ENCODE data around the gene RREB1.
A peak's percentile ranks its signal among the peaks of the same experiment; 100 is the strongest.

RREB1 gene

DNA sequence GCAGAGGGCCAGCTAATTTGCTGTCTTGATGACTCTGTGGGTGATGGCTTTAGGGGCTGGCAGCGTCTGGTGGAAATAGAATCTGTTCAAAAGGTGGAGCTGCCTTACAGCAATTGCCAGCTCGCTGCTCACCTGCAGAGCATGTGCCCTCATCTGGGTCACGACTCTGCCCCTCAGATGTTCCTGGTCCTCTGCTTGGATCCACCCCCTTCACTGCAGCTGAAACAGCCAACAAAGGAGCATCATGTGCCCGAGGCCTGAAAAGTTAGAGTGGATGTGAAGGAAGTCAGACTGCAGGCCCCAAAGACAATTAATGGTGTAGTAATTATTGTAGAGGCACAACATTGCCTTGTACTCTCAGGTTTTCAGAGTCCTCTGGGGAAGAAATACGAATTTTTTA is 19.9 kb downstream of the RREB1 start:
- DNase-seq, result no peak

DNA sequence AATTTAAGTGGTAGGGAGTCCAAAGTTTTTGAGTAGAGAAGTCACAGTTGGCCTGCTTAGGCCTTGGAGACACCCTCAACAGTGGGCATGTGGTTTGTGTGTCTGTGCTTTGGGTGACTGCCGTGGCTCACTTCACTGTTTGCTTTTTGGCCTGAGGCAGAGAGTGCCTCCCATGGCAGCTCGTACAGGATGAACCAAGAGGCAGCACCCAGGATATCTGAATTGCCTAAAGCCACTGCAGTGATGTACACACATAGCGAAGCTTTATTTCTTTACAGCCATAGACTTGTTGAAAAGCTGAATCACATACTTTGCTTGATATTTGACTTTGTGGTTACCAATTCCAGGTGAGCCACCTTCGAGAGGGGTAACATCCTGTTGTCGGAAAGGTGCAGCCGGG is 21.6 kb downstream of the RREB1 start:
- no peak for DNase-seq

DNA sequence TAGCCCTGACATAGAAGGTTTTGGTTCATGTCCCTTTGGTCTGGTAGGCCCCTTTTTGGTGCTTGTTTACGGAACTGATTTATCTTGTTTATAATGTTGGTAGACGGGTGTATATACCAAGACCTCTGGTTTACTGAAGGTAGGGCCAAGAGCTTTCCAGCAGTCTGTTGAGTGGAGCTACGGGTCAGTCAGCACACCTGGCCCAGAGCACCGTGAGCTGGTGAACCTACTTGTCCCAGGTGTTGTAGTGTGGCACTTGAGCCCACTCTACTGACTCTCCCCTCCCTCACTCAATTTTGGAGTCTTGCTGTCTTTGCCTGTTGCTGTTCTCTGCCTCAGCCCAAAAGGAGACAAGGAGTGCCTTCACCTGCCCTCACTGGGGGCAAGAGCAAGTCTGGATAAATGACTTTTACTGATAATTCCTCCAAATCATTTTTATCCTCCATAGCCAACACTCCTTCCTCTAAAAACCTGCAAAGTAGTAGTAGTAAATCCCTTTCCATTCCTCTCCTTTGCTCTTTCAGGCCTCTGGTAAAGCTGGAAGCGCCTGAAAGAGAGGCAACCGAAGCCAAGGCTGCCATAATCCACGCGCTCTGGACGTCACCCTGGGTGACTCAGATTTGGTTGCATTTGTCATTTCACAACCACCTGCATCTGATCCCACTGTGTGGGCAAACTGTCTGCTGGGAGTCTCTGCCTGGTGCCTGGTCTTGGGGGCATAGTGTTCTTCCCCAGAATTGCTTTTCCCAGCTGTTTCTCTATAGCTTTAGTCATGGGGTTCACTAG is 22.2 kb downstream of the RREB1 start:
- DNase-seq, result no peak

DNA sequence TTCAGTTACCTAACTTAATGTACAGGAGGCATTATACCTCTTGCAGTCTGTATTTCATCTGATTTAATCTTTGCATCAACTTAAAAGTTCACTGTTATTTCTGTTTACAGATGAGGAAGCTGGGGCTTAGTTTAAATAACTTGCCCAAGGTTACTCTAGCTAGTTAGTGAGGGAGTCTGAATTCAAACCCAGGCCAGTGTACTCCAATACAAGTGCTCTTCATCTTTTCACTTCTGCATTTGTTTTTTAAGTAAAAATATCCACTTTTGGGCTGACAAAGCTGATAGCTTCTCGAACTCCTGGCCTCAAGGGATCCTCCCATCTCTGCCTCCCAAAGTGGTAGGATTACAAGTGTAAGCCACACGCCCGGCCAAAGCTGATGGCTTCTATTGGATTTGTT is 23.6 kb downstream of the RREB1 start:
- no peak for DNase-seq

DNA sequence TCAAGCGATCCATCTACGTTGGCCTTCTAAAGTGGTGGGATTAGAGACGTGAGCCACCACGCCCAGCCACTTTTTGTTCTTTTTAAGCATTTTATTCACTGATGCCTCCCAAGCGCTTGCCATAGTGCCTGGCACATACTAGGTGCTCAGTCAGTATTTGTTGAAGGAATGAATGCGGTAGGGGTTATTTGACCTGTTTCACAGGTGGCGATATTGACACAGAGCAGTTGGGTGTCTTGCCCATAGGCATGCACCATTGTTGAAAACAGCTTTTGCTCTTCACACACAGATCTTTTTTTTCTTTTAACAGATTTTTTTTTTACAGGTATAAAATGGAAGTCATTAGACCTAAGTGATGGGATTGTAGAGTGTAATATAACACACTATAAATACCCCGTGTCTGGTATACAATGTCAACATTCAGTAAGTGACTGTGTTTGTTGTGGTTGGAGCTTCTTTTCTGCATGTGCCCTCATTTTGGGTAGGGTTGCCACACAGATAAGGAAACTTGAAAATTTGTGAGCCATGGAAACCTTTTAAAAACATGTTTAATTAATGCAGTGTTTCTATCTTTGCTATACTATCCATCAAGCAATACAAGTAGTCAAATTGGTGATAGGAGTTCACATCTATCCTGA is 24.8 kb downstream of the RREB1 start:
- DNase-seq, result no peak

DNA sequence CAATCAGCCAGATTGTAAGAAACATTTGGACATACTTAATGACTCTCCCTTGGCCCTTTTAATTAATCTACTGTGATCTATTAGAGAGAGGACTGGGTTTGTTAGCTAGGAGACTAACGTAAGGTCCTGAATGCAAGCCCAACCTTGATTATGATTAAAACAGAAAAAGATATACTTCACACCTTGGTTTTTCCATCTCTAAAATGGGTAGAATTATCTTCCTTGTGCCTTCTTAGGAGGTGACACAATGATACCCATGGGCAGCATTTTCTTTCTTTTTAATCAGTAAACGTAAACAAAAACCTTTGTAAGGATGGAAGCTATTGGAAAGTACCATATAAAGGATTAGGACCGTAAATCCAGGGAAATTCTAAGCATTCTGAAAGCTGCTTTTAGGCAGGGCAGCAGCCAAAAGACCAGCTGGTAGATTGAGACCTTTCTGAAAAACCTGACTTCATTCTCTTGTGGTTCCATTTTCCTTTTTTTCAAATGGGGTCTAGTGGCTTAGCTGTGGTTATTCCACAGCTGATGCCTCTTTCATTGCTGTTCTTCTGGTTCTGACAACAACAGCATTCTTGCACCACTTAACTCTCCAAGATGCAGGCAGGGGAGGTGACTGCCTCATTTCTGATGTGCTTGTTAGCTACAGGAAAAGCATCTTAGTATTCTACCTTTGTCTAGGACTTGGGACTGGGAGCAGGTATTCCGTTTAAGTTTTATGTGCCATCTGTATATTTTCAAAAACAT is 27.4 kb downstream of the RREB1 start:
- DNase-seq, result no peak

DNA sequence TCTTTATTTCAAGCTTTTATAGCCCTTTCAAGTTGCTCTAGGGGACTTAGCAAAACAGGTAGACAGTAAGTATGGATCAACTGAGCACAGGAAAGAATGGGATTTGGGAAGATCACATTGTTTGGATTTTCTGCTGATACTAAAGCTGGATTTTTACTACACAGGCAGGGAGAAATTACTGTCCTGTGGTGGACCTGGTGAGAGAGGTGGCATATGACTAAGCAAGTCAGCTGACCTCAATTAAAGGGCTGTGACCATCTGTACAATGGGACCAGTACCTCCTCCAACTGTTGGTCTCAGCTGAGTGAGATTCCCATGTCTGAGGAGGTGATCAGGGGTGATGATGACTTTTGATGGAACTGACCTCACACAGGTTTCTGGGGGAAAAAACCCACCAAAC is 28.0 kb downstream of the RREB1 start:
- DNase-seq, result no peak

DNA sequence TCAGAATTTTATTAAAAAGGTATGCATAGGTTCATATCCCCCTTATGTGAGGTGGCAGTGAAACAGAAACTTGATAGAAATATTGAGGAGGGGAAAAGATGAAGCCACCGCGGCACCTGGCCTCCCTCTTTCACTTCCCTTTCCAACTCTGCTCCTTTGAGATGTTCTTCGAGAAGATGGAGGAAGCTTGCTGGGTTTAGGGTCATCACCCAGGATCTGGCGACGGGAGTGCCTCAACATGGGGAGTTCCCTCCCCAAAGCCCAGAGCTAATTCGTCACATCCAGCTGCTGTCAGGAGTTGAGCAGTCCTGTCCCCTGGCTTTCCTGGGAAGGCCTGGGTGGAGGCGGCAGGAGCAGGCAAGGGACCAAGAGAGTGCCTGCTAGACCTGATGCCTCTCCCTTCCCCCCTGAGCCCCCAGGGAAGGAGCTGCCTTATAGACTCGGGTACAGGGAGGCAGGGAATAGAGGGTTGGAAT is 29.1 kb downstream of the RREB1 start:
- DNase-seq, result no peak

DNA sequence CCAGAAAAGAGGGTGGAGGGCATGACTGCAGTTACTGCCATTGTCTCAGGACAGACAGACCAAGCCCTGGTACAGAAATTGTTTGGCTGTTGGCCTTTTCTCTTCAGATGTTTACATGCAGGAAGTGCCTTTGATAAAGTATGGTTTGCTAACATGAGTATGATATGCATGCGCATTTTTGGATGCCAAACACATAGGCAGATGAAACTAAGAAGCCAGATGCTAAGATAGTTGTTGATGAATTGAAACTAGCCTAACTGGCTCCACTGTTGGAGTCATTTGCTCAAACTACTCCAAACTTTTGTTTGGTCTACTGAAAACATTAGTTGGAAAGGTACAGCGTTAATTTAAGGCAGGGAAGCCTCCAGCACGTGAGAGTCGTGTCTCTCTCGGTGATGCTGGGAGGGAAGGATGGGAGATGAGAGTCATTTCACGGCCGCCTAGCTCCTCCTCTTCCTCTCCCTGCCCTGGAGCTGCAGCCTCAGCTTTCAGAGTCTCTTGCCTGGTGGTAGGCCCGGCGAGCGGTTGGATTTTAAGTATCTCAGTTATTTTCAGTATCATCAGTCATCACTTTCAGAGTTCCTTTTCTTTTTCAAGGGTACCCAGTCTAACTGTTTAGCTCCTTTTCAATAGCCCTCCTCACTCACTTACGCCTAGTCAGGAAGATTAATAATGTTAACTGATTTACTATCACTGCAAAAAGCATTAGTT is 29.7 kb downstream of the RREB1 start:
- DNase-seq, result peak in 1 of 2 experiments; percentile 12

DNA sequence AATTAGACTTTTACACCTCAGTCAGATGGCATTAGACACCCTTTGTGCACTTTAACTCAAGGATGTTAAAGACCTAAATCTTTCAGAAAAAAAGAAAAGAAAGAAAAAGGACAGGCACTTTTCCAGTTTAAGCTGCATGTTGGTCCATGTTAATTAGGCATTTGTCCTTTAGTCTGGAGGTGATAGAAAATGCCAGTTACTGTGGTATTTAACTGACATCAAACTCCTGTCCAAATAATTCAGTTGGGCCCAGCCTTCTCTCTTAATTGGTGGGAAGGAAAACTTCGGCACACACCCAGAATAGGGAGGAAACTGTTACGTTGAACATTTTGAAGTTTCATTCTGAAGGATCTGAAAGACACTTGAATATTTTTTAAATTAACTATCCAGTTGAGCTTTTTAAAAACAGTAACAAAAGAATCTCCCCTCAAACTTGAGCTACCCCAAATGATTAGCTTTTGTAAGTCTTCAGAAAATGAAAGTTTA is 30.3 kb downstream of the RREB1 start:
- no peak for DNase-seq

DNA sequence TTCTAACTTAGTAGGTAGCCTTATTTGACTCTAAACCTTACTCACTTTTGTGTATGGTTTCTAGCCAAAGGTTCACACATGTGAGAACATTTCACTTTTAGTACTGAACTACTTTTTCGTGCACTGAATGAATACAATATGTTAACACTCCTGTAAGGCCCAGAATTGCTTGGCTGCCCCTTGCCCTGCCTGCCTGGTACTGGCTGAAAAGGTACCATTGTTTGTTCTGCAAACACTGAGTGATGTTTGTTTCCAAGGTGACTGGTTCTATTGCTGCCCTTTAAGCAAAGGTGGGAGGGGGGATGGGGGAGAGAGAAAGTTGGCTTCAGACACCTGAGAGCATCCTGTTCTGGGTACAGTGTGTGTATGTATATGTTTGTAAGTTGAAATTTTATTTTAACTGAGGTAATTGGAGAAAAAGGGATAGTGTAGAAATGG is 31.2 kb downstream of the RREB1 start:
- peak; percentile 49 to 64 for DNase-seq

DNA sequence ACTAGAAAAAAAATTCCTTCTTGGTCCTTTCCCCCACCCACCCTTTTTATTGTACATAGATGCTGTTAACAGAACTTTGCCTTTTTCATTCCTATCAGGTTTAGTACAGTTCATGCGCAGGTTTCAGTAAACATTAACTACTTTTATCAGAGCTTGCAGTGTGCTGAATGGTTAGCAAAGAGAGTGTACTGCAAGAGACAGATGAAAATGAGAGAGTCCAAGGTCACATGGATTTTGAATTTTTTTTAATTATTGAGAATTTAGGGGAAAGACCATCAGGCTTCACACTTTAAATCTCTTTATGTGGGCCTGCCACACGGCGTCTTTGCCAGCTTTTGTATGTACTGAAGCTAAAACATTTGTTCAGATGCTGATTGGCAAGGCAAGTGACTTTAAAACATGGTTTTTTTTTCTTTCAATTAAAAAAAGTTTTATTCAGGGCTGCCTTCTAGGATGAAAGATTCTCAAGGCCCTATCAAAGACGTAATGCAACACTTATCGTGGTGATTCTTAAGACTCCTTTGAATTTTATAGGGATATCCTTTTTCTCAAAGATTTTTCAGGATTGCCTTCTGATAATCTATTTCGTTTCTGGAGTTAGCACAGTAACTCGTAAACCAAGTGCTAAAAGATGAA is 32.2 kb downstream of the RREB1 start:
- DNase-seq, result no peak

DNA sequence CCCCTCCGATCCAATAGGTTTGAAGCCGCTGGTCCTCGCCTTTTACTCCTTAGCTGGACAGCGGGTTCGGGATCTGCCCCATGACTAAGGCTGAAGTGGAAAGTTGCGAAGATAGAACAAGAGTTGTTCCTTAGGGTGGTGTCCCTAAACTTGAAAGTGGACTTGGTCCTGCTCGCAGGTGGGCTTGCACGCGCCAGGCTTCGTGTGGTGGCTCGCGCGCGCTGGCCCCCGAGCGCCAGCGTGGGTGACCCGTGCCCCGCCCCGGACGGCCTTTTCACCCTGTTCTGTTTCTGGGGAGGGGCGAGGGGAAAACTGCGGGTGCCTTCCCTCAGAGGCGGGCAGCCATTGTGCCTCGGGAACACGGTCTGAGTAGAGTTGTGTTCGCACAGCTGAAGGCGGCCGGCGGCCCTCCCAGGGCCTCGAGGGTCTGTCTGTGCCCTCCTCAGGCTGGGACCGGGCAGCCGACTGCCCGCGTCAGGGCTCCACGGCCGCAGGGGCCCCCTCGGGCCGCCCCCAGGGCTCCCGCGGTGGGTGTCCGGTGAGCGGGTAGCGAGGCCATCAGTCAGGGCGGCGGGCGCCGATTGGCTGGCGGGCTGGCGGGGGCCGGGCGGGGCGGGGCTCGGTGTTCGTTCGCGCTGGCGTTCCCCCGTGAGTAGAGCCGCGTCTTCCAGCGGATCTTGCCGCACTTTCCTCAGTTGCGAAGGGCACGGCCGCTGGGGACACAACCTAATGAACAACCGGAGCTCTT is 33.0 kb downstream of the RREB1 start:
- DNase-seq, result peak; percentile 68 to 72

DNA sequence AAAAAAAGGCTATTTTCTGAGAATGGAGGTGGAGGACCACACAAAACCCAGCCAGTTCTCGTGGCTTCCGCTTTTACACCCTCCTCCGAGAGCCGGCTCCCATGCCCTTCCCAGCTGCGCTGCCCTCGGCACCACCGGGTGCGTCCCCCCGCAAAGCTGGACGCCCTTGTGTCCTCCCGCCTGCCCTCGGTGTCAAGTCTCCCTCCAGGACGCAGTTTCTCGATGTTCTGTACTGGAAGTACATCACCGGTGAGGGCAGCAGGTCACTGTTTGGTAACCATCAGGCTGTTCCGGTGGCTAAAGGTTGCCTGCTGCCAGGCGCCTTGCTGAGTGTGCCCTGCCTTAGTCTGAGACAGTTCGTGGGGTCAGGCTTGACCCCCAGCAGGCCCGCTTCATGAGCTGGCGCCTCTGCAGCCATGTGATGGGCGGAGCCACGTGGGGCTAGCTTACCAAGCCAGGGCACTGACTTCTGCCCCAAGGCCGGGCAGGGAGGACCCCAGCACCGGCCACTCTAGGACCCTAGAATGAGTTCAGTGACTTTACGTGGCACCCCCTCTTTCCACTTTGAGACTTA is 34.6 kb downstream of the RREB1 start:
- DNase-seq, result no peak

DNA sequence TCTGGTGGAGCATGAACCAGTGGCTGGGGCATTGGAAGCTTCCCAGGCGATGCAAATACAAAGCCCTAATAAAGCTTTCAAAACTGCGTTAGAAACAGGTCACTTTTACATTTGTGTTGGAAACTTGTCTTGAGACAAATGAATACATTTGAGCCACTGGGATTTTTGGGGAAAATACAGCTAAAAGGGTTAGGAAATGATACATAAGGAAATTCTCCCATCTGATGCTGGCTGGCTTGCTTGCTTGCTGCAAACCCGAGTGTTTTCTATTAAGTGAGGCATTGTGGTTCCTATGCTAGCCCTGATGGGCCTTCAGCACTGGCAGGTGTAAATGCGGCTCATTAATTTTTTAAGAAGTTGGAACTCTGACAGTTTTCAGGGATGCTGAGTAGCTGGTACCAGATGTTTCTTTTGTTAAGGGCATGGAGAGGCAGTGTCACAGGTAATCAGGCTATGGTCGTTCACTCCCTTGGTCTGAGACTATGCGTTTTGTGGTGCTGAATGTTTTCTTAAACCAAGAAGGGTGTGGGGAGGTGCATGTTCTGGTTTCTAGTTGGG is 35.2 kb downstream of the RREB1 start:
- DNase-seq, result no peak

DNA sequence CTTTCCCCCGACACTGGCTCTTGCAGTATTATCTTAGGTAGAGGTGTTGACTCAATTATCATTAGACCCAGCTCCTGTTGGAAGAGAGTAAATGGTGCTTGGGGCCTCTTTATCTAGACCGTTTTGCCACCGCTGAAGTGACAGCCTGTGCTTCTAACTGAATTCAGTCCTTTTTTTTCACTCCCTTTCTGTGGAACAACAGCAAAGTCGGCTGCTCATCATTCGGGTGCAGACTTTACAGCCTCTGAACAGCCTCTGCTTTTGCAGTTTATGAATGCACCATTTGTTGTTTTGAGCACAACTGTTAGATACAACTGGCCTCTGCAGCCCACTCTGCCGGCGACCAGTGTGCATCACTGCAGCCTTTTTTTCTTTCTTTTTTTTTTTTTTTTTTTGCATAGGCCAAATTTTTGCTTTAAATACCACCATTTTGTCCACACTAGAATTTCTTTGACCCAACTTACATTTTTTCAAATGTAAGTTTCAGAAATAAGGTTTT is 35.8 kb downstream of the RREB1 start:
- DNase-seq, result no peak

DNA sequence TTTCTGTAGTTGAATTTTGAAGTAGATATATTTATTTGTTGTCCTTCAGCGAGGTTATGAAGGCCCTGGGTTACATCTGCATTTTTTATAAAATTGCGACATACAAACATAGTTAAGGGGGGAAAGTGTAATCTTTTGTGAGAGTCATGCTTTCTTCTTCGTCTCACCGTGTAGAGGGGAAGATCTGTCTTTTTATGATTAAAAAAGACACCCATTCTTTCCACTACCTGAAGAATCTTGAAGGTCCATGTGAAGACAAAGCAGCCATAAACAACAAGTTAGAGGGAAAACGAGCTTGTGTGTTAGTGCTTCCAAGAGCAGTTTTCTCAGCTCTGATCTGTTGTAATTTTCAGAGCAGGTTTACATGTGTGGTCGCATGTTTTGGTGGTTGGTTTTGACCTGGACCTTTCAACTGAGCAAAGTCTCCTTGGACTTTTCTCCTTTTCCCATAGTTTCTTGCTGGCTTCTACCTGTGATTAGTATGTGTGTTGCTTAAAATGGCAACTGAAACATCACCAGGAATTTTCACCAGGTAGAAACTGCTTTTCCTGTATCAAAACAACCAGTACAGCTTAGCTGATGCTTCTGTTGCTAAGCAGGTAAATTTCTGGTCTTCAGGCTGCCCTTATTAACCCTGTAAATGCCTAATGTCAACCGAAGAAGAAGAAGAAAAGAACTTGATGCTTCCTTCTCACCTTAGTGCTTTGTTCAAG is 37.3 kb downstream of the RREB1 start:
- no peak for DNase-seq

DNA sequence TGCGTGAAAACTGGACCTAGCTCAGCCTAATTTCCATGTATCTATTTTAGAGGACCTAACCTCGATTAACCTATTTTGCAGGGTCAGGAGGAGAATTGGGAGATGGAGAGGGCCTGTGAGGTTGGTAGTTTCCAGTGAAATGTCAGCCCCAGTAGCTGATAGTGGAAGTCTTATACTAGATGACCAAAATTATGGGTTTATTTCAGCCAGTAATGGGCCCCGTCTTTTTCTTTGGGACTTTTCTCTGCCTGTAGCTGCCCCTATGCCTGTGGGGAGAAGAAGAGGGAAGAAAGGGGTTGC is 37.8 kb downstream of the RREB1 start:
- DNase-seq, result no peak

DNA sequence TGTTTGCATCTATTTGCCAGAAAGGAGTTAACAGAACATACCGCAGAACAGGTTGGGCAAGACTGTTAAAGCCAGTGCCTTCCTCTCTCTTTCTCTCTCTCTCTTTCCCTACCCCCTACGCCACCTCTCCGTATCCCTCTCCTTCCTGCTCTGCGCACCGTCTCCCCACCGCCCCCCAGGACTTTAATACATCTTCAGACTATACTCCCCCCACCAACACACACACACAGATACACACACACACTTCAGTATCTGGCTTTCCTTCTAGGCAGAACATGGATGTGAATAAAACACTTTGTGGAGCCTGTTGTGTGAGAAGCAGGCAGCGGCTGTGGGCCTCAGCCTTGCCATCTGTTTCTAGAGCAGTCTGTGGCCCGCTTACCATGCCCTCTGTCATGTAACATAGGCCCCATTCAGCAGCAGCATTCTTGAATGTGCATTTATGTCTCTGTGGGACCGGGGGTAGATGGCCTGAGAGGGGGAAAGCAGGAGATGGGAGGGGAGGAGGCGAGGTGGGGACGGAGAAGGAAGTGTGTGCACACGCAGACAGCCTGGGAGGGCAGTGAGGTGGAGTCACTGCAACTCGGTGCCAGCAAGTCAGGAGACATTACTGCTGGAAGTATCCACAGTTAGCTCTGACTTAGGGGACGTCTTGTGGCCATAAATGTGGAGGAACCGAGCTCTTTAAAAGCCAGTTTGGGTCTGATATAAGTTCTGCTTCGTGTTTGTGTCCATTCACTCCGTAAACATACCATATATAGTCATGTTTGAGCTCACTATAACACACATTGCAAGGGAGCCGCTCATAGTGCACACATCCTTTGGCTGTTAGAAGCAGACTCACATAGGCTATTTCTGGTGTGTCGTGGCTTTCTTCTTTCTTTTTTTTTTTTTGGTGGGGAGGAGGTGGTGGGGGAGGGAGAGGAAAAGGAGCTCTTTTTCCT is 38.4 kb downstream of the RREB1 start:
- no peak for DNase-seq
